Stomach (tissue), 9 donors: Measurements from ENCODE around the gene OGDH. TPM values are rescaled to one million over a fixed set of nuclear protein-coding genes. Genes with fewer than 3 reads are reported as not detected.

Source experiments
- DNase-seq, 2 donors: peaks; one replicate each; pipeline versions ENCODE4 v3.0.0 to v3.0.0-alpha.2; 2013 to 2019
- H3K27ac ChIP-seq, 5 donors: fragments of 200-600 bp in 4 of 5; sonication (generic) in 4 of 5; one replicate each; pipeline ENCODE4 v1.5.1; 2013 to 2019; ENCODE audit warnings: mild to moderate bottlenecking in 1 of 5, moderate library complexity in 1 of 5
- H3K27me3 ChIP-seq, 3 donors: fragments of 200-600 bp; sonication (generic); one replicate each; pipeline ENCODE4 v1.5.1; 2017 to 2019; ENCODE audit warnings: mixed run types in 1 of 3
- H3K36me3 ChIP-seq, 4 donors: fragments of 200-600 bp; sonication (generic); 1 replicate in 3 of 4; 2 replicates in 1 of 4; pipeline ENCODE4 v1.5.1; 2016 to 2019
- H3K4me1 ChIP-seq, 4 donors: fragments of 200-600 bp; sonication (generic); one replicate each; pipeline ENCODE4 v1.5.1; 2016 to 2019
- H3K4me3 ChIP-seq, 4 donors: fragments of 200-600 bp; sonication (generic) in 3 of 4; one replicate each; pipeline ENCODE4 v1.5.1; 2016 to 2019; ENCODE audit warnings: mild to moderate bottlenecking in 1 of 4
- H3K9me3 ChIP-seq, 4 donors: fragments of 200-600 bp; sonication (generic); one replicate each; pipeline ENCODE4 v1.5.1; 2016 to 2019
- CTCF ChIP-seq, 7 experiments: fragments of 450-650 bp in 4 of 7; fragments of 200-600 bp in 3 of 7; sonication (generic) in 3 of 7; IDR thresholded peaks; one replicate each; pipeline ENCODE4 v1.5.1; 2016 to 2019; ENCODE audit warnings: antibody characterized with exemption in 7 of 7, control low read depth in 2 of 7, mild to moderate bottlenecking in 1 of 7
- EP300 ChIP-seq: sonication (generic); formaldehyde crosslinking; IDR thresholded peaks from one replicate; pipeline ENCODE4 v1.6.1; 2017; ENCODE audit warnings: antibody characterized with exemption
- POLR2A ChIP-seq, 4 donors: fragments of 450-650 bp; IDR thresholded peaks; one replicate each; pipeline ENCODE4 v1.6.1; 2016; ENCODE audit warnings: antibody characterized with exemption in 4 of 4, control low read depth in 2 of 4, mild to moderate bottlenecking in 1 of 4, moderate library complexity in 1 of 4
- POLR2AphosphoS5 ChIP-seq, 3 donors: sonication (generic); formaldehyde crosslinking; IDR thresholded peaks; one replicate each; pipeline ENCODE4 v1.6.1; 2016; ENCODE audit warnings: antibody characterized with exemption in 3 of 3
- WGBS, 5 donors: extraction: QIAGEN DNeasy Blood & Tissue Kit in 3 of 5; methylation state at CpG; one replicate each; pipeline versions ENCODE4 v1.1.5 to v1.1.7; 2013 to 2018; 5-methylcytosine and 5-hydroxymethylcytosine counted together
- intact Hi-C: fragments of 100-400 bp; cut with DNase I; formaldehyde crosslinking; loops from one replicate; pipeline ENCODE4 v1.15.1; 2023; ENCODE audit warnings: low total_unique reads
- polyA plus RNA-seq, 3 donors: library from polyadenylated mRNA; stranded (reverse); fragments of 200-250 nt; gene quantifications; one replicate each; pipeline ENCODE4 v1.2.3, GENCODE V29; 2013
- total RNA-seq, 5 donors: library from RNA; depleted of rRNA; stranded (reverse); fragments of >200 nt; gene quantifications; one replicate each; pipeline versions ENCODE4 v1.1.0 to v1.2.3, GENCODE V29; 2014 to 2016
- donor health status: healthy with polysubstance abuse.
- donor health status: Bipolar disorder and iron deficiency.
- donor health status: healthy.

Gene OGDH
- total and polyA plus RNA-seq, 8 donors: 19.8 to 92.0 (median 31.3) TPM

- DNase-seq: no peak
- Histone ChIP-seq H3K4me1 (no peaks in the 10 kb centered on the region), H3K27me3 (no peaks in the 10 kb centered on the region), H3K27ac (no peak overlapping the region), H3K36me3 (no peaks in the 10 kb centered on the region), H3K9me3 (no peaks in the 10 kb centered on the region), H3K4me3 (no peak overlapping the region)
- intact Hi-C loops: loop anchor here (10.0 kb wide), 1 partner anchor 256 kb away; no protein-coding TSS in a partner anchor
- WGBS, 5 donors: 64 to 74% (median 71%) methylated on average over 3 of the region's 3 CpGs
- TF ChIP-seq EP300 (no peak), CTCF (IDR thresholded peaks at IDR 0.05) (no peak), POLR2AphosphoS5 (IDR thresholded peaks at IDR 0.05) (no peak), POLR2A (IDR thresholded peaks at IDR 0.05) (no peak)
Observed at GRCh38 chr7:44599222-44599621, 7.2 kb upstream of the OGDH start.

- no peak overlapping the region for H3K27ac ChIP-seq
- 62 to 81% (median 71%) methylated on average over 1 of the region's 1 CpG for WGBS, 5 donors
- no peaks in the 10 kb centered on the region for H3K27me3 ChIP-seq
- no peaks in the 10 kb centered on the region for H3K9me3 ChIP-seq
- intact Hi-C loops: loop anchor here (10.0 kb wide), 1 partner anchor 162 kb away; no protein-coding TSS in a partner anchor
- TF ChIP-seq POLR2AphosphoS5 (IDR thresholded peaks at IDR 0.05) (no peak), CTCF (IDR thresholded peaks at IDR 0.05) (no peak), EP300 (no peak), POLR2A (IDR thresholded peaks at IDR 0.05) (no peak)
- H3K4me1 ChIP-seq: peaks cover 8 to 14% (median 13%) of the 10 kb centered on the region in 4 donors
- H3K36me3 ChIP-seq: no peaks in the 10 kb centered on the region
- no peak for DNase-seq
- no peak overlapping the region for H3K4me3 ChIP-seq
Observed at GRCh38 chr7:44602576-44602910, 3.9 kb upstream of the OGDH start.

GRCh38 chr7:44603193-44603592, 3.2 kb upstream of the OGDH start:
- Histone ChIP-seq H3K27me3 (no peaks in the 10 kb centered on the region), H3K27ac (no peak overlapping the region), H3K4me1 (peaks cover 13 to 21% (median 19%) of the 10 kb centered on the region in 4 donors), H3K36me3 (no peaks in the 10 kb centered on the region), H3K4me3 (no peak overlapping the region), H3K9me3 (no peaks in the 10 kb centered on the region)
- DNase-seq: no peak
- intact Hi-C loops: loop anchor here (10.0 kb wide), 1 partner anchor 162 kb away; no protein-coding TSS in a partner anchor
- TF ChIP-seq EP300 (no peak), POLR2A (IDR thresholded peaks at IDR 0.05) (no peak), POLR2AphosphoS5 (IDR thresholded peaks at IDR 0.05) (no peak), CTCF (IDR thresholded peaks at IDR 0.05) (no peak)
- WGBS, 5 donors: 57 to 80% (median 68%) methylated on average over 6 of the region's 6 CpGs

- intact Hi-C loops: loop anchor here (10.0 kb wide), 1 partner anchor 160 kb away; no protein-coding TSS in a partner anchor
- H3K27me3 ChIP-seq: no peaks in the 10 kb centered on the region
- H3K27ac ChIP-seq: no peak overlapping the region
- H3K4me3 ChIP-seq: no peak overlapping the region
- no peaks in the 10 kb centered on the region for H3K36me3 ChIP-seq
- WGBS, 5 donors: 79 to 93% (median 83%) methylated on average over 2 of the region's 2 CpGs
- TF ChIP-seq EP300 (no peak), POLR2AphosphoS5 (IDR thresholded peaks at IDR 0.05) (no peak), POLR2A (IDR thresholded peaks at IDR 0.05) (no peak), CTCF (IDR thresholded peaks at IDR 0.05) (no peak)
- peaks cover 13 to 37% (median 32%) of the 10 kb centered on the region in 4 donors for H3K4me1 ChIP-seq
- no peak for DNase-seq
- no peaks in the 10 kb centered on the region for H3K9me3 ChIP-seq
Observed at GRCh38 chr7:44604941-44605340, 1.5 kb upstream of the OGDH start.
